Small intestine (tissue), 7 donors: ENCODE data around the gene IGFL1. TPM values are rescaled to one million over a fixed set of nuclear protein-coding genes. Genes with fewer than 3 reads are reported as not detected.
"Not testable (repeated sequence)": the region's sequence is repeated elsewhere in the genome, so short reads cannot be mapped to it uniquely, and the experiment has no call there.

Experiments used
- DNase-seq, 2 donors: peaks; one replicate each; pipeline versions ENCODE4 v3.0.0 to v3.0.0-alpha.2; 2013
- FAIRE-seq: peaks from 2 replicates; lab custom pipeline; 2012; peaks lifted over from hg19 to GRCh38; lab: Jason Lieb, UNC
- H3K27ac ChIP-seq, 3 donors: one replicate each; pipeline ENCODE4 v1.5.1; 2013; ENCODE audit warnings: low read length in 2 of 3, mild to moderate bottlenecking in 2 of 3, control low read depth in 1 of 3, inconsistent platforms in 1 of 3, low read depth in 1 of 3, moderate library complexity in 1 of 3
- H3K27me3 ChIP-seq, 3 donors: one replicate each; pipeline ENCODE4 v1.6.1; 2013; ENCODE audit warnings: low read length in 3 of 3, inconsistent platforms in 1 of 3; ENCODE audit not compliant: control insufficient read depth in 3 of 3, insufficient read depth in 3 of 3
- H3K36me3 ChIP-seq, 3 donors: one replicate each; pipeline ENCODE4 v1.6.1; 2013; ENCODE audit warnings: low read length in 3 of 3, inconsistent platforms in 1 of 3, low read depth in 1 of 3, mild to moderate bottlenecking in 1 of 3, moderate library complexity in 1 of 3; ENCODE audit not compliant: control insufficient read depth in 3 of 3, insufficient read depth in 2 of 3
- H3K4me1 ChIP-seq, 3 donors: one replicate each; pipeline ENCODE4 v1.6.1; 2013; ENCODE audit warnings: low read length in 2 of 3, inconsistent platforms in 1 of 3, low read depth in 1 of 3, mild to moderate bottlenecking in 1 of 3, moderate library complexity in 1 of 3; ENCODE audit not compliant: control insufficient read depth in 3 of 3, insufficient read depth in 2 of 3
- H3K4me3 ChIP-seq, 3 donors: one replicate each; pipeline ENCODE4 v1.5.1; 2013; ENCODE audit warnings: low read length in 3 of 3, control low read depth in 1 of 3, inconsistent platforms in 1 of 3, low read depth in 1 of 3, mild to moderate bottlenecking in 1 of 3, moderate library complexity in 1 of 3
- H3K9me3 ChIP-seq, 2 donors: one replicate each; pipeline ENCODE4 v1.6.1; 2013; ENCODE audit warnings: low read depth in 1 of 2, low read length in 1 of 2; ENCODE audit not compliant: control insufficient read depth in 2 of 2, insufficient read depth in 1 of 2
- WGBS, 3 donors: extraction: QIAGEN DNeasy Blood & Tissue Kit; methylation state at CpG; one replicate each; pipeline ENCODE4 v1.1.7; 2013; 5-methylcytosine and 5-hydroxymethylcytosine counted together
- polyA plus RNA-seq, 4 donors: library from polyadenylated mRNA; stranded (reverse) in 3 of 4; unstranded in 1 of 4; fragments of 200-250 nt in 3 of 4; fragments of 120-200 nt in 1 of 4; gene quantifications; one replicate each; pipeline versions ENCODE4 v1.2.1 to v1.2.3, GENCODE V29; 2013
- donor health status: healthy with polysubstance abuse.
- donor health status: control.
- donor health status: control.
- donor health status: Bipolar disorder and iron deficiency.
- donor health status: healthy.

IGFL1 gene
- polyA plus RNA-seq, 4 donors, result not detected

DNA sequence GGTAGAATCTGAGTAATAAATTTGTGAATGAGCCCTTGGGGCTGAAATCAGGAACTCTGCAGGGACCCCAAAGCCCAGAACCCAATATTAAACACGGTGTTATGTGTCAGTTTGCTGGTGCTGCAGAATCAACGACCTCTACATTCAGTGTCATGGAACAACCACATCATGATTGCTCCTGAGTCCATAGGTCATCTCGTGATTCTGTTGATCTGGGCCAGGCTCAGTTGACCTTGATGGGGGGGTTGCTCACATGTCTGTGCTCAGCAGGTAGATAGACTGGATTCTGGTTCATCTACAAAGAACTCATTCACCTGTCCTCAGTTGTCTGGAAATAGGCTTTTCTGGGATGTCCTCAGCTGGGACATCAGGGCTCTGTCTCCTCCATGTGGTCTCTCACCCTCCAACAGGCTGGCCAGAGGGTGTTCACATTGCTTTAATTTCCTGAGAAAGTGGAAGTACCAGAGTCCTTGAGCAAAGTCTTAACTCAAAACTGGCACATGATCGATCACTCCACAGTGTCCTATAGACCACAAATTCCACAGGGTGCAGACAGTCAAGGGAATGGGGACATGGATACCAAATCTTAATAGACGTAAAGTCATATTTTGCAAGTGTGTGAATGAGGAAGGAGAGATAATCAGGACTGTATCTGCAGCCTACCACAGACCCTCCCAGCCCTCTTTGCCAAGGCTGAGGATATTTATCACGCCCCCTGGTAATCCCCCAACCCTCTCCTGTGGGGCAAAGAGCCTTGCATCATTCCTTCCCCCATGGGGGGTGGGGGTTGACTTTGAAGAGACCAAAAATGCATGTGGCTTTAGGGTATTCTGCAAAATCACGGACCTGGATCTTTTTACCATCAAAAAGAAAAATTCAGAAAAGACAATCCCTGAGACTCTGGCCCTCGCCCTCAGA, 39.3 kb upstream of the IGFL1 start:
- Histone ChIP-seq H3K9me3 (no peaks in the 10 kb centered on the region), H3K36me3 (no peaks in the 10 kb centered on the region), H3K4me3 (no peak overlapping the region), H3K27me3 (peaks cover 0 to 29% (median 6%) of the 10 kb centered on the region in 3 donors), H3K4me1 (peaks cover 0 to 7% (median 0%) of the 10 kb centered on the region in 3 donors), H3K27ac (no peak overlapping the region)
- 35 to 51% (median 38%) methylated on average over 8 of the region's 8 CpGs for WGBS, 3 donors
- FAIRE-seq (no peak), DNase-seq (peak in 1 of 2 donors; percentile 71)

DNA sequence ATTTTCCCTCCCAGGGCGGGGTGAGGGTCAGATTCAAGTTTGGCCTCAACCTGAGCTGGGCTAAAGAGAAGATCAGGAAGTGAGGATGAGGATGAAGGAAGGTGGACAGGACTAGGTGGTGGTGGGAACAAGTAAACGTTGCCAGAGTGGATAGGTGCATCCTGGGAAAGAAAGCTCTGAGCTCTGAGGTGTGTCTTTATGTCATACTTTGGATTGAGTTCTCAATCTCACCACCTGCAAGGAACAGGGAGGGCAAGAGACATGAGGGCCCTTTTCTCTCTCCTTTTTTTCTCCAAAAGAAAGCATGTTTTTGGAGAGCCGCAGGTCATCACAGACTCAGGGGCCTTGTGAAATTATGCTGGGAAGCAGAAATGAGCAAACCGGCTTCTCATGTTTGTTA, 38.2 kb upstream of the IGFL1 start:
- 69 to 73% (median 71%) methylated on average over 4 of the region's 4 CpGs for WGBS, 3 donors
- Histone ChIP-seq H3K4me1 (peaks cover 0 to 7% (median 0%) of the 10 kb centered on the region in 3 donors), H3K36me3 (no peaks in the 10 kb centered on the region), H3K4me3 (no peak overlapping the region), H3K27ac (no peak overlapping the region), H3K9me3 (no peaks in the 10 kb centered on the region), H3K27me3 (peaks cover 0 to 26% (median 6%) of the 10 kb centered on the region in 3 donors)
- FAIRE-seq (no peak), DNase-seq (no peak)

DNA sequence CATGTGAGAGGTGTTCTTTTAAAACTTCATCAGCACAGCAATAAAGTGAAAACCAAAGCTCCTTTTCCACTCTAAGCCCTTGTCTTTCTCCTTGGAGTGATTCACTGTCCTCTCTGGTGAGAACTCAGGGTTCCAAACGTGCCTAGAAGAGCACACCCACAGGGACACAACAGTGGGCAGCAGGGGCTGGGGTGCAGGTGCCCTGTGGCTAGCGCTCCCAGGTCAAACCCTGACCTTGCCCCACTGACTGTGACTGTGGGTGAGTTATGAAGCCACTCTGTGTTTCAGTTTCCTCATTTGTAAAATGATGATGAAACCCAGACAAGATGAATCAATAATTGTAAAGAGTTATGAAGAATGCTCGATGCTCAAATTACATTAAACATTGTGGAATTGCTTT, 37.6 kb upstream of the IGFL1 start:
- 24 to 48% (median 40%) methylated on average over 3 of the region's 3 CpGs for WGBS, 3 donors
- no peak overlapping the region for H3K27ac ChIP-seq
- no peak for FAIRE-seq

DNA sequence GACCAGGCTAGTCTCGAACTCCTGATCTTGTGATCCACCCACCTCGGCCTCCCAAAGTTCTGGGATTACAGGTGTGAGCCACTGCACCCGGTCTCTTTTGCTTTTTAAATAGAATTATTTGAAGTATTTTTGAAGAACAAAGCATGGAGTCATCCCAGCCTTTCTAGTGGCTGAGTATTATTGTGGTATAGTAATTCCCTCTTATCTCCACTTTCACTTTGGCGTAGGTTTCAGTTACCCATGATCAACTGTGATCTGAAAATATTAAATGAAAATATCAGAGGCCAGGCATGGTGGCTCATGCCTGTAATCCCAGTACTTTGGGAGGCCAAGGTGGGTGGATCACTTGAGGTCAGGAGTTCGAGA, 36.9 kb upstream of the IGFL1 start:
- not testable (repeated sequence) for H3K4me3 ChIP-seq, H3K36me3 ChIP-seq, FAIRE-seq, DNase-seq, H3K27ac ChIP-seq, H3K4me1 ChIP-seq, H3K9me3 ChIP-seq
- 32 to 63% (median 44%) methylated on average over 5 of the region's 5 CpGs for WGBS, 3 donors
- H3K27me3 ChIP-seq, result peaks cover 0 to 32% (median 10%) of the 10 kb centered on the region in 3 donors

More for the DNA sequence above, 37.6 kb upstream of the IGFL1 start:
- Histone ChIP-seq H3K4me1 (peaks cover 0 to 7% (median 0%) of the 10 kb centered on the region in 3 donors), H3K9me3 (no peaks in the 10 kb centered on the region), H3K27me3 (peaks cover 0 to 29% (median 10%) of the 10 kb centered on the region in 3 donors), H3K4me3 (no peak overlapping the region), H3K36me3 (no peaks in the 10 kb centered on the region)
- DNase-seq, result no peak

DNA sequence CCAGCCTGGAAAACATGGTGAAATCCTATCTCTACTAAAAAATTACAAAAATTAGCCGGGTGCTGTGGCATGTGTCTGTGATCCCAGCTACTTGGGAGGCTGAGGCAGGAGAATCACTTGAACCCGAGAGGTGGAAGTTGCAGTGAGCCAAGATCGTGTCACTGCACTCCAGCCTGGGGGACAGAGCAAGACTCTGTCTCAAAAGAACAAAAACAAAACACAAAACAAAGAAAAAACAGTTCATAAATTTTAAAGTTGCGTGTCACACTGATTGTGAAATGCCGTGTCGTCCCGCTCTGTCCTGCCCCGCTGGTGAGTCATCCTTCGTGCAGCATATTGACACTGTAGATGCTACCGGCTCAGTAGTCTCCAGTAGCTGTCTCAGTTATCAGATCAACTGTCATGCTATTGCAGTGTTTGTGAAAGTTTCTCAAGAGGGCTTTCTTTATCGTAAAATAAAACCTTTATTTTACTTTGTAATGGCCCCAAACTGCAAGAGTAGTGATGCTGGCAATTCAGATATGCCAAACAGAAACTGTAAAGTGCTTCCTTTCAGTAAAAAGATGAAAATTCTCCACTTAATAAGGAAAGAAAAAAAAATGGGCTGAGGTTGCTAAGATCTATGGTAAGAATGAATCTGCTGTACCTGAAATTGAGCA, 36.4 kb upstream of the IGFL1 start:
- H3K4me1 ChIP-seq, result peaks cover 0 to 7% (median 0%) of the 10 kb centered on the region in 3 donors
- peaks cover 0 to 31% (median 9%) of the 10 kb centered on the region in 3 donors for H3K27me3 ChIP-seq
- H3K9me3 ChIP-seq, result no peaks in the 10 kb centered on the region
- H3K36me3 ChIP-seq, result no peaks in the 10 kb centered on the region
- 14 to 45% (median 23%) methylated on average over 11 of the region's 11 CpGs for WGBS, 3 donors
- no peak for FAIRE-seq
- DNase-seq, result peak; percentile 37 to 54
- H3K27ac ChIP-seq, result no peak overlapping the region
- H3K4me3 ChIP-seq, result no peak overlapping the region

DNA sequence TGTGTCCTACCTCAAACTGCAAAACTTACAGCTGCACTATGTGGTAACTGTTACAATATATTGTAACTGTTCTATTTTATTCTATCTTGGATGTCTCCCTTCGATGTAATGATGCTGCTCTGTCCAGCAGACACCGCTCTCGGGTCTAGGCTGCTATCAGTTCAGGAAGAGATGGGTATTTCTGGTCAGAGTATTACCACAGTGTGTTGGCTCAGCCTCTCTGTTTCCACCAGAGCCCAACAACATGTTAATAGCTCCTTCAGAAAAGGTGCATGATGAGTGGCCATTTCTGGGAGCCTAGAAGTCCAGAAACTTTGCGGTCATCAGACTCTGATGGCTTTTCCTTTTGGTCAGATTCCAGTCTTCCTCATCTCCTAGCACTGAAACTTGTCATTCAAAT, 35.9 kb upstream of the IGFL1 start:
- DNase-seq (no peak), FAIRE-seq (no peak)
- Histone ChIP-seq H3K4me1 (peaks cover 0 to 7% (median 0%) of the 10 kb centered on the region in 3 donors), H3K36me3 (no peaks in the 10 kb centered on the region), H3K9me3 (no peaks in the 10 kb centered on the region), H3K27me3 (peaks cover 0 to 26% (median 7%) of the 10 kb centered on the region in 3 donors), H3K27ac (no peak overlapping the region), H3K4me3 (no peak overlapping the region)
- WGBS, 3 donors, result 69 to 77% (median 73%) methylated on average over 4 of the region's 4 CpGs

DNA sequence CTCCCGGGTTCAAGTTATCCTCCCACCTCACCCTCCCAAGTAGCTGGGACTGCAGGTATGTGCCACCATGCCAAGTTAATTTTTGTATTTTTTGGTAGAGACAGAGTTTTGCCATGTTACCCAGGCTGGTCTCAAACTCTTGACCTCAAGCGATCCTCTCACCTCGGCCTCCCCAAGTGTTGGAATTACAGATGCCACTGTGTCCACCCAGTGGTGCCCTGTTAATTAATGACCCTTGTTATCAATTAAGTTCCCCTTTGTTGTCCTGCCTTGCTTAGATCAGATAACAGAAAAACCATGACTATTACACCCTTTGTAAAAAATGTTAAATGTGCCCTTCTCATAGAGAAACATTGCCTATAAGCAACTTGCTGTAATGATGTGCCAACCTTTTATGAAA, 34.4 kb upstream of the IGFL1 start:
- Histone ChIP-seq H3K9me3 (no peaks in the 10 kb centered on the region), H3K4me1 (peaks cover 0 to 2% (median 0%) of the 10 kb centered on the region in 3 donors), H3K36me3 (no peaks in the 10 kb centered on the region), H3K27me3 (peaks cover 0 to 20% (median 7%) of the 10 kb centered on the region in 3 donors), H3K4me3 (no peak overlapping the region), H3K27ac (no peak overlapping the region)
- FAIRE-seq (no peak), DNase-seq (no peak)
- WGBS, 3 donors, result 83 to 92% (median 85%) methylated on average over 3 of the region's 3 CpGs

DNA sequence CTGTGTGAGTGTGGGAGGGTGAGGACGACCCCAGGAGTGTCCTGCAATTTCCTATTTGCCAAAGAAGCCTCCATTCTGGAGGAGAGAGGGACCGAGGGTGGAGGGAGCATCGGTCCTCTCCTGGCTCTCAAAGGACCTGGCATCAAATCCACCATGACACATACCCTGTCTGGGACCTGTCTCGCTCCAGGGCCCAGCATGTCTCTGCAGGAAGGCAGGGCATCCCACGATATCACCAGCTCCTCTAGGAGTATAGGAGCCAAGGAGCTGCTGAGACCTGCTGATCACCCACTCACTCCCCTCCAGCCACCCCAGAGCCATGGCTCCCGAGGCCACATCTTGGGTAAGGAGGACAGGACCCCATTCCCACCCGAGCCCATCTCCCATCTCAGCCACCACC, 33.6 kb upstream of the IGFL1 start:
- H3K27me3 ChIP-seq, result peaks cover 0 to 20% (median 7%) of the 10 kb centered on the region in 3 donors
- not testable (repeated sequence) for H3K4me3 ChIP-seq, H3K4me1 ChIP-seq, H3K36me3 ChIP-seq, H3K9me3 ChIP-seq, H3K27ac ChIP-seq, FAIRE-seq, DNase-seq
- WGBS, 3 donors, result 67 to 82% (median 69%) methylated on average over 6 to 7 of the region's 7 CpGs
